ENCODE data around the gene POMT2. TPM values are rescaled to one million over a fixed set of nuclear protein-coding genes. Genes with fewer than 3 reads are reported as not detected.

POMT2 gene
- total RNA-seq, 1 donor from 2014 or later: 29.4 TPM

DNA sequence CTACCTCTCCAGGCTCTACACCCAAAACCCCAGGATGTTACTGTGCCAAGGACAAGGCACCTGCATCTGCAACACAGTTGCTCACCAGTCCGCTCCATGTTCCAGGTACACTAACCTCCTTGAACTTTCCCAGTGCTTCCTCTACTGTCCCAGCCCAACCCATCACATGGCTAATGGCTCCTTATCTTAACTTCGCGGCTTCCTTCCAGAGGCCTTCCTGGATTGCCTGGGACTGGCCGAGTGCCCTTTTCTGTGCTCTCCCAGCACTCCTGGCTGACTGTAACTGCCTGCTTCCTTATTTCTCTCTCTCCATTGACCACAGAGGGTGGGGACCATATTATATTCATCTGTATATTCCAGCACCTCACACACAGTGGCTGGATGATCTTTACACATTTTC, 20.9 kb downstream of the POMT2 start:
- intact Hi-C loops (cut with DNase I): no loop called here
- H3K27me3 ChIP-seq: no peaks in the 10 kb centered on the region
- ATAC-seq (no peak), DNase-seq (no peak)
- no peak overlapping the region for H3K4me3 ChIP-seq
- no peak overlapping the region for H3K27ac ChIP-seq
- H3K36me3 ChIP-seq: peaks cover 22% of the 10 kb centered on the region
- TF ChIP-seq, protein P1, sequence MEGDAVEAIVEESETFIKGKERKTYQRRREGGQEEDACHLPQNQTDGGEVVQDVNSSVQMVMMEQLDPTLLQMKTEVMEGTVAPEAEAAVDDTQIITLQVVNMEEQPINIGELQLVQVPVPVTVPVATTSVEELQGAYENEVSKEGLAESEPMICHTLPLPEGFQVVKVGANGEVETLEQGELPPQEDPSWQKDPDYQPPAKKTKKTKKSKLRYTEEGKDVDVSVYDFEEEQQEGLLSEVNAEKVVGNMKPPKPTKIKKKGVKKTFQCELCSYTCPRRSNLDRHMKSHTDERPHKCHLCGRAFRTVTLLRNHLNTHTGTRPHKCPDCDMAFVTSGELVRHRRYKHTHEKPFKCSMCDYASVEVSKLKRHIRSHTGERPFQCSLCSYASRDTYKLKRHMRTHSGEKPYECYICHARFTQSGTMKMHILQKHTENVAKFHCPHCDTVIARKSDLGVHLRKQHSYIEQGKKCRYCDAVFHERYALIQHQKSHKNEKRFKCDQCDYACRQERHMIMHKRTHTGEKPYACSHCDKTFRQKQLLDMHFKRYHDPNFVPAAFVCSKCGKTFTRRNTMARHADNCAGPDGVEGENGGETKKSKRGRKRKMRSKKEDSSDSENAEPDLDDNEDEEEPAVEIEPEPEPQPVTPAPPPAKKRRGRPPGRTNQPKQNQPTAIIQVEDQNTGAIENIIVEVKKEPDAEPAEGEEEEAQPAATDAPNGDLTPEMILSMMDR (IDR thresholded peaks at IDR 0.05): no peak
- H3K9me3 ChIP-seq: no peaks in the 10 kb centered on the region
- no peaks in the 10 kb centered on the region for H3K4me1 ChIP-seq

DNA sequence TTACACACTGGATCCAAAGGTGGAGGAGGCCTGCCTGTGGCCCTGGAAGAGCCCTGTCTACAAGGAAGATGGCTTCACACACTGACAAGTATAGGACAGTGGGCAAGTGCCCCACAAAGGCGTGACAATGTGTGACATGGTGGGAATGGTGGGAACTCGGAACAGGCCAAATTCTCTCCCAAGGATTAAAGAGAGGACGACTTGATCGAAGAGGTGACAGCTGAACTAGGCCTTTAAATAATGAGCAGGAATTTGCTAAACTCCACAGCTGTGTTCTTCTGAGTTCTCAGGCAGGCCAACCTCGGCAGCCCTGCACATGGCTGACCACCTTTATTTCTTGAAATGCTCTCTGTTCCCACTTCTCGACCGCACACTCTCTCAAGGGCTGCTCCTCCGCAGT, 23.8 kb downstream of the POMT2 start:
- ATAC-seq (no peak), DNase-seq (no peak)
- H3K36me3 ChIP-seq: peaks cover 22% of the 10 kb centered on the region
- no peaks in the 10 kb centered on the region for H3K9me3 ChIP-seq
- intact Hi-C loops (cut with DNase I): no loop called here
- no peaks in the 10 kb centered on the region for H3K27me3 ChIP-seq
- TF ChIP-seq, protein P1 (IDR thresholded peaks at IDR 0.05): no peak
- no peak overlapping the region for H3K27ac ChIP-seq
- H3K4me3 ChIP-seq: no peak overlapping the region
- H3K4me1 ChIP-seq: no peaks in the 10 kb centered on the region

DNA sequence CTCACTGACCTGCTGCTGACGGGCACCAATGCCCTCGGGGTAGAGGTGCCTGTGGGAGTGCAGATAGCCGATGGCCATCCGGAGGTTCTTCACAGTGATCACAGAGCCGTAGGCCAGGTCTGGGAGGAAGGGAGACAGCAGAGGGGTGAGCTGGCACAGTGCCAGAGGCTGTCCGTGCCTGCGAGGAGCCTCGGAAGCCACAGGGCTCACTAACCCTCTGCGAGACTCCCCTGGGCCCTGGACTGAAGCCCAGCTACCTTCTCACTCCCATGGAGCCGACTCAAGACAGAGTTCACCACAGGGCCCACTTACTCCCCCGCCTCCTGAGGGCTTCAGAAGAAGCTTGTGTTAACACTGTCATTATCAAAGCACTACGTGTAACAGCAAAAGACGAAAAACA, 24.5 kb downstream of the POMT2 start:
- no peaks in the 10 kb centered on the region for H3K9me3 ChIP-seq
- H3K27ac ChIP-seq: no peak overlapping the region
- no peak overlapping the region for H3K4me3 ChIP-seq
- DNase-seq: no peak
- TF ChIP-seq, protein P1 (IDR thresholded peaks at IDR 0.05): no peak
- intact Hi-C loops (cut with DNase I): no loop called here
- peaks cover 23% of the 10 kb centered on the region for H3K36me3 ChIP-seq
- peak; percentile 8 for ATAC-seq
- H3K4me1 ChIP-seq: no peaks in the 10 kb centered on the region
- no peaks in the 10 kb centered on the region for H3K27me3 ChIP-seq

DNA sequence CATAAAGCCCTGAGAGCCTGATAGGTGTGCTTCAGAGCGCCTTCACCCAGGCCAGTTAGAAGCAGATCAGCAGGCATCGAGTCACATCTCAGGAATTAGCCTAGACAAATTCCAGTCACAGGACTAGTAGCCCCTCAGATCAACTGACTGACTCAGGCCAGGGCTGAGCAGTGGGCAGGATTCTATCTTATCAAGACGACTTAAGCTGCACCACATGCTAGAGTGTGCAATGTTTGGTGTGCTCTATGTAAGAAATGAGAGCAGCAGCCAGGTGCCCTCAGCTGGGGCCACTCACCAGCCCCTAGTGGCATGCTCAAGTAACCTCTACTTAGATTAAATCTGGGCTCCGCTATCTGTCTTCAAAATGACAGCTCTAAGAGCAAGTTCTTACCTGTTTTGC, 30.0 kb downstream of the POMT2 start:
- intact Hi-C loops (cut with DNase I): no loop called here
- peaks cover 42% of the 10 kb centered on the region for H3K36me3 ChIP-seq
- H3K9me3 ChIP-seq: no peaks in the 10 kb centered on the region
- H3K27ac ChIP-seq: no peak overlapping the region
- H3K4me1 ChIP-seq: no peaks in the 10 kb centered on the region
- ATAC-seq (no peak), DNase-seq (no peak)
- H3K4me3 ChIP-seq: no peak overlapping the region
- no peaks in the 10 kb centered on the region for H3K27me3 ChIP-seq
- TF ChIP-seq, protein P1 (IDR thresholded peaks at IDR 0.05): no peak

DNA sequence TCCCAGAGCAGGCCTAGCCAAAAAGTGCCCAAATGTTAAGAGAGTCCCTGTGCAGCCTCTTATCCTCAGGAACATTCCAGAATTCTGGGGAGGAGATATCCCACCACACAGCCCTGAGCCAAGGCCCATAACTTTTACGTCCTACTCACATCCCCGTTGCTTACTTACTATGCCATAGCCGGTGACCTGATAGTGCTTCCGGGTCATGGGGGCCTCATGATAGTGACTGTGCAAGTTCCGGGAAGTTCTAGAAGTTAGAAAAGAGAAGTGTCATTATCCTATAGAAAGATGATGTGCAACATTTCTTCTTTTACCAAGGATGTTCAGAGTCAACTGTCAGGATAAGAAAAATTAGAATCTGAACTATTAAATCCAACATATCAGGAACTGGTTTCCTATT, 34.1 kb downstream of the POMT2 start:
- ATAC-seq: no peak
- Histone ChIP-seq H3K36me3 (peaks cover 82% of the 10 kb centered on the region), H3K4me1 (no peaks in the 10 kb centered on the region), H3K27ac (no peak overlapping the region), H3K4me3 (no peak overlapping the region), H3K27me3 (no peaks in the 10 kb centered on the region), H3K9me3 (no peaks in the 10 kb centered on the region)
- no peak for DNase-seq
- TF ChIP-seq, protein P1 (IDR thresholded peaks at IDR 0.05): no peak
- intact Hi-C loops (cut with DNase I): no loop called here

DNA sequence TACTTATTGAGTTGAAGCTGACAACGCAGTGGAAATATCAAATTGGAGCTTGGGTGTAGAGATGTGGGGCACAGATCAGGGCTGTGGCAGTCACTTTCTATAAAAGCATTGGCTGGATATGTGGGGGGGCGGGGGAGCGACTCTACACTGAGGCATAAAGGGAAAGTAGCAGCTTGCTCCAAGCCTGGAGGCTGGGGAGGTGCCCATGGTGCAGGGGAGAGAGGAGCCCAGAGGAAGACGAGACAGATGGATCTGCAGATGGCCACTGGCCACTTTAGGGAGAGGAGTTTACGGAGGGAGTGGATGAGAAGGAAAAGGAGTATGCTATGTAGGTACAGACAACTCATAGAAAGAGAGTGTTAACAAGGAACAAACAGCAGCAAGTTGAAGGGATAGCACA, 36.2 kb downstream of the POMT2 start:
- no peaks in the 10 kb centered on the region for H3K4me1 ChIP-seq
- no peak for DNase-seq
- no peak for ATAC-seq
- TF ChIP-seq, protein P1 (IDR thresholded peaks at IDR 0.05): no peak
- peaks cover 81% of the 10 kb centered on the region for H3K36me3 ChIP-seq
- H3K9me3 ChIP-seq: no peaks in the 10 kb centered on the region
- no peaks in the 10 kb centered on the region for H3K27me3 ChIP-seq
- intact Hi-C loops (cut with DNase I): no loop called here
- H3K4me3 ChIP-seq: no peak overlapping the region
- H3K27ac ChIP-seq: no peak overlapping the region

Data from upper lobe of right lung (tissue), 1 donor.